Liver (tissue), 3 donors: ENCODE results near the gene BCAS1.

Experiments used
- CTCF ChIP-seq: fragments of 150-350 bp; IDR thresholded peaks from 2 replicates; pipeline ENCODE4 v1.5.1; 2017; ENCODE audit warnings: improper control_type of control experiment, low read depth, low read length; ENCODE audit not compliant: missing input control
- EGR1 ChIP-seq, 2 donors: IDR thresholded peaks; 2 replicates each; pipeline ENCODE4 v1.6.1; 2016 to 2018; ENCODE audit warnings: antibody characterized with exemption in 2 of 2, low read depth in 2 of 2
- HNF4A ChIP-seq, 2 donors: conservative IDR thresholded peaks; 2 replicates each; pipeline ENCODE4 v1.6.1; 2016; ENCODE audit warnings: antibody characterized with exemption in 2 of 2, mild to moderate bottlenecking in 2 of 2
- JUND ChIP-seq, 2 donors: IDR thresholded peaks; 2 replicates each; pipeline ENCODE4 v1.6.1; 2016; ENCODE audit warnings: antibody characterized with exemption in 2 of 2
- MAX ChIP-seq: IDR thresholded peaks from 2 replicates; pipeline ENCODE4 v1.6.1; 2016; ENCODE audit warnings: antibody characterized with exemption
- RAD21 ChIP-seq, 2 donors: IDR thresholded peaks; 2 replicates each; pipeline ENCODE4 v1.6.1; 2016; ENCODE audit warnings: antibody characterized with exemption in 2 of 2, mild to moderate bottlenecking in 2 of 2
- RXRA ChIP-seq, 2 donors: IDR thresholded peaks; 2 replicates each; pipeline ENCODE4 v1.6.1; 2017 to 2018; ENCODE audit warnings: antibody characterized with exemption in 2 of 2, mild to moderate bottlenecking in 1 of 2
- SP1 ChIP-seq: IDR thresholded peaks from 2 replicates; pipeline ENCODE4 v1.6.1; 2018; ENCODE audit warnings: antibody characterized with exemption, mild to moderate bottlenecking
- YY1 ChIP-seq: IDR thresholded peaks from 2 replicates; pipeline ENCODE4 v1.6.1; 2016; ENCODE audit warnings: antibody characterized with exemption, mild to moderate bottlenecking
- TF ChIP-seq, protein P1 (sequence below): IDR thresholded peaks from 2 replicates; pipeline ENCODE4 v1.6.1; 2016; ENCODE audit warnings: antibody characterized with exemption, mild to moderate bottlenecking
- TF ChIP-seq, protein P2 (sequence below): IDR thresholded peaks from 2 replicates; pipeline ENCODE4 v1.6.1; 2016; ENCODE audit warnings: antibody characterized with exemption
- TF ChIP-seq, protein P3 (sequence below): IDR thresholded peaks from 2 replicates; pipeline ENCODE4 v1.6.1; 2016; ENCODE audit warnings: antibody characterized with exemption
- donor health status: healthy.
- donor health status: healthy.

DNA sequence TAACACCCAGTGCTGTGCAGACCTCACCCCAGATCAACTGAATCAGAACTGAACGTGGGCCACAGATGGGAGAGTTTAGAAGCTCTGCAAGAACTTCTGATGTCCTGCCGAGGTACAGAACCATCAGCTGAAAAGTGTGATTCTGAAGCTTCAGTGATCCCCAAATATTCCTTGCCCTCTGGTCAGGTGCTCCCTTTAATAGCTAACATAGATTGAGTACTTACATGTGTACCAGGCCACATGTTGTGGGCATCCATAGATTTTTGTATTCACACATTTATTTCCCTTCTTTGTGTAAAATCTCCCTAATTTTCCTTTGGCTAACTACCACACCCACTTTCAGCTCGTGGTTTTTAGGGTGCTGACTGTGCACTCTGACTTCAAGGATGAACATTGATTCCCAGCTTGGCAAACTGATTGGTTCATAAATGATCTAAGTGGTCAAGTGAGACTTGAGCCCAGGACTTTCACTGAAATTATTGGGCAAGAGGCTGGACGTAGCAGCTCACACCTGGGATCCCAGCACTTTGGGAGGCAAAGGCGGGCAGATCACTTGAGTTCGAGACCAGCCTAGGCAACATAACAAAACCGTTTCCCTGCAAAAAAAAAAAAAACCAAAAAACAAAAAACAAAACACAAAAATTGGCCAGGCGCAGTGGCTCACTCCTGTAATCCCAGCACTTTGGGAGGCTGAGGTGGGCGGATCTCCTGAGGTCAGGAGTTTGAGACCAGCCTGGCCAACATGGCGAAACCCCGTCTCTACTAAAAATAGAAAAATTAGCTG, 162.2 kb downstream of the BCAS1 start:
- TF ChIP-seq, protein P1, sequence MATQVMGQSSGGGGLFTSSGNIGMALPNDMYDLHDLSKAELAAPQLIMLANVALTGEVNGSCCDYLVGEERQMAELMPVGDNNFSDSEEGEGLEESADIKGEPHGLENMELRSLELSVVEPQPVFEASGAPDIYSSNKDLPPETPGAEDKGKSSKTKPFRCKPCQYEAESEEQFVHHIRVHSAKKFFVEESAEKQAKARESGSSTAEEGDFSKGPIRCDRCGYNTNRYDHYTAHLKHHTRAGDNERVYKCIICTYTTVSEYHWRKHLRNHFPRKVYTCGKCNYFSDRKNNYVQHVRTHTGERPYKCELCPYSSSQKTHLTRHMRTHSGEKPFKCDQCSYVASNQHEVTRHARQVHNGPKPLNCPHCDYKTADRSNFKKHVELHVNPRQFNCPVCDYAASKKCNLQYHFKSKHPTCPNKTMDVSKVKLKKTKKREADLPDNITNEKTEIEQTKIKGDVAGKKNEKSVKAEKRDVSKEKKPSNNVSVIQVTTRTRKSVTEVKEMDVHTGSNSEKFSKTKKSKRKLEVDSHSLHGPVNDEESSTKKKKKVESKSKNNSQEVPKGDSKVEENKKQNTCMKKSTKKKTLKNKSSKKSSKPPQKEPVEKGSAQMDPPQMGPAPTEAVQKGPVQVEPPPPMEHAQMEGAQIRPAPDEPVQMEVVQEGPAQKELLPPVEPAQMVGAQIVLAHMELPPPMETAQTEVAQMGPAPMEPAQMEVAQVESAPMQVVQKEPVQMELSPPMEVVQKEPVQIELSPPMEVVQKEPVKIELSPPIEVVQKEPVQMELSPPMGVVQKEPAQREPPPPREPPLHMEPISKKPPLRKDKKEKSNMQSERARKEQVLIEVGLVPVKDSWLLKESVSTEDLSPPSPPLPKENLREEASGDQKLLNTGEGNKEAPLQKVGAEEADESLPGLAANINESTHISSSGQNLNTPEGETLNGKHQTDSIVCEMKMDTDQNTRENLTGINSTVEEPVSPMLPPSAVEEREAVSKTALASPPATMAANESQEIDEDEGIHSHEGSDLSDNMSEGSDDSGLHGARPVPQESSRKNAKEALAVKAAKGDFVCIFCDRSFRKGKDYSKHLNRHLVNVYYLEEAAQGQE, result no peak
- no peak for TF ChIP-seq SP1
- TF ChIP-seq, protein P2, sequence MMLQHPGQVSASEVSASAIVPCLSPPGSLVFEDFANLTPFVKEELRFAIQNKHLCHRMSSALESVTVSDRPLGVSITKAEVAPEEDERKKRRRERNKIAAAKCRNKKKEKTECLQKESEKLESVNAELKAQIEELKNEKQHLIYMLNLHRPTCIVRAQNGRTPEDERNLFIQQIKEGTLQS, result no peak
- no peak for TF ChIP-seq JUND (IDR thresholded peaks at IDR 0.05)
- TF ChIP-seq CTCF, result no peak
- TF ChIP-seq MAX, result no peak
- TF ChIP-seq EGR1 (IDR thresholded peaks at IDR 0.05; ENCODE audit: low read depth in 2 of 2), result no peak
- TF ChIP-seq RXRA (IDR thresholded peaks at IDR 0.05), result no peak
- TF ChIP-seq HNF4A (conservative IDR thresholded peaks at IDR 0.05), result no peak
- TF ChIP-seq, protein P3, sequence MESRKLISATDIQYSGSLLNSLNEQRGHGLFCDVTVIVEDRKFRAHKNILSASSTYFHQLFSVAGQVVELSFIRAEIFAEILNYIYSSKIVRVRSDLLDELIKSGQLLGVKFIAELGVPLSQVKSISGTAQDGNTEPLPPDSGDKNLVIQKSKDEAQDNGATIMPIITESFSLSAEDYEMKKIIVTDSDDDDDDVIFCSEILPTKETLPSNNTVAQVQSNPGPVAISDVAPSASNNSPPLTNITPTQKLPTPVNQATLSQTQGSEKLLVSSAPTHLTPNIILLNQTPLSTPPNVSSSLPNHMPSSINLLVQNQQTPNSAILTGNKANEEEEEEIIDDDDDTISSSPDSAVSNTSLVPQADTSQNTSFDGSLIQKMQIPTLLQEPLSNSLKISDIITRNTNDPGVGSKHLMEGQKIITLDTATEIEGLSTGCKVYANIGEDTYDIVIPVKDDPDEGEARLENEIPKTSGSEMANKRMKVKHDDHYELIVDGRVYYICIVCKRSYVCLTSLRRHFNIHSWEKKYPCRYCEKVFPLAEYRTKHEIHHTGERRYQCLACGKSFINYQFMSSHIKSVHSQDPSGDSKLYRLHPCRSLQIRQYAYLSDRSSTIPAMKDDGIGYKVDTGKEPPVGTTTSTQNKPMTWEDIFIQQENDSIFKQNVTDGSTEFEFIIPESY, result no peak
- no peak for TF ChIP-seq RAD21 (IDR thresholded peaks at IDR 0.05)
- TF ChIP-seq YY1, result no peak
